ENCODE results near the gene VAMP5.
"Not testable (repeated sequence)": the region's sequence is repeated elsewhere in the genome, so short reads cannot be mapped to it uniquely, and the experiment has no call there.

The VAMP5 gene

DNA sequence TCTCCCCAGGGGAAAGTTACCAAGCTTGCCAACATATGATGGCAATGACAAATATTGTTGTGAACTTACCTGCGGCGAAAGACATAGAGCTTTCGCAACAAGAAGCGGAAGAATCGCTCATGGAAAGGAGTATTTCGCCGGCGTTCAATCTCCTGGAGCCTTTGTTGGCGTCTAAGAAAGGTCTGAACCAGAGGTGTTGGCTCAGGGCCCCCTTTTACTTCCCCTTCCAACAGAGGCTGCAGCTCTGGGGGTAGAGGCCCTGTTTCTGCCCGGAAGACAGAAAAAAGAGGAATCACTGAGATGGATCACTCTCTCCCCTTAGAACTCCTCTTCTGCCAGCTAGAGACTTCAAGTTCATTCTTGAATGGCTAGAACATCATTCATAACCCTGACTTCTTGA is 33.7 kb upstream of the VAMP5 start:
- DNase-seq (ENCODE audit: low spot score): peak; percentile 64

GRCh38 chr2:85551698-85552678 is 32.2 kb upstream of the VAMP5 start:
- peak; percentile 90 for DNase-seq (ENCODE audit: low spot score)

GRCh38 chr2:85553184-85553583 is 31.0 kb upstream of the VAMP5 start:
- no peak for DNase-seq (ENCODE audit: low spot score)

DNA sequence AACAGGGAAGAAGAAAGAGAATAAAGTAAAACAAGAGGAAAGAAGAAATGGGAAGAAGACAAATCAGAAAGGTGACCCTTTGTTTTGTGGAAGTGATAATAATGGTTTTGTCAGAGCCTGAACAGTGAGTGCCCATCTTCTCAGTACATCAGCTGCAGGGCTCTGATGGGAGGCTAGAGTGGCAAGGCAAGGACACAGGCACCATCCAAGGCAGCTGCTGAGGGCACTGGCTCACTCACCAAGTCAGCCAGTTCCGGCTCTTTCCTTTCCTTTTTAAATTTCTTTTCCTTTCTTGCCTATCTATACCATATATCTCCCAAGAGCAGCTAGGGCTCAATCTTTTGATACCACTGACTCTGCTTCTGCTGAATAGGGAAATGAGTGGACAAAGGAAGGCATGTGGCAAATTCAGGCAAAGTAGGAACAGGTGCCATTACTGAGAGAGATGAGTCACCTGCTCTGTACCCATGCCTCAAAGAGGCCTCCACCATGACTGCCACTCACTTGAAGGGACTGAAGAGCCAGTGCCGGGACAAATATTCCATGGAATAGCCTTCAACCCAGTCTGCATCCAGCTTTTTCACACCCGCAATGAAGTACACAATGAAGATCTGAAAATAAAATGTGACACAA is 29.1 kb upstream of the VAMP5 start:
- DNase-seq (ENCODE audit: low spot score): no peak

- DNase-seq (ENCODE audit: low spot score): no peak
Measured at GRCh38 chr2:85557130-85557529, 27.1 kb upstream of the VAMP5 start.

DNA sequence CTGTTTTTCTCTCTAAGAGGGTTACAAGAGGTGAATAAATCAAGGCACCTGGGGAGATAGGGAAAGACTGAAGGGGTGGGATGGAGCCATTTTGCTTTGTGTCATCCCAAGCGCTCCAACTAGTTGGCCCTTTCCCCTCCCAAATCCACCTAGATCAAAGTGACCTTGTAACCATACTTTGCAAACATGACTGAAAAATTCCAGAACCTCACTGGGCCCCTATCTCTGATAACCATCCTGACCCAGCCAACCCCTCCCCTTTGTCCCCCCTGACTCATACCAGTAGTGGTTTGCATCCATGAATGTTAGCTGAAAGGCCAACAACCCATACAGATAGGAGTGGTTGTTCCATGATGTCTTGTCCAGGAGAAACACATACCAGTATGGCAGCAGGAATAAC is 26.1 kb upstream of the VAMP5 start:
- no peak for DNase-seq (ENCODE audit: low spot score)

DNA sequence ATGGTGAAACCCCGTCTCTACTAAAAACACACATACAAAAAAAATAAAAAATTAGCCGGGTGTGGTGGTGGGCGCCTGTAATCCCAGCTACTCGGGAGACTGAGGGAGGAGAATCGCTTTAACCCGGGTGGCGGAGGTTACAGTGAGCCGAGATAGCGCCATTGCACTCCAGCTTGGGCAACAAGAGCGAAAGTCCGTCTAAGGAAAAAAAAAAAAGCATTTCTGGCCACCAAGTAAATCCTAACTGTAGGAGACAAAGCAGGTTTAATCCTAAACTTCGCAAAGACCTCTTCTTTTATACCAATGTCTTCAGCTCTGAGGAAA is 23.9 kb upstream of the VAMP5 start:
- not testable (repeated sequence) for DNase-seq (ENCODE audit: low spot score)

GRCh38 chr2:85560812-85561279 is 23.4 kb upstream of the VAMP5 start:
- no peak for DNase-seq (ENCODE audit: low spot score)

DNA sequence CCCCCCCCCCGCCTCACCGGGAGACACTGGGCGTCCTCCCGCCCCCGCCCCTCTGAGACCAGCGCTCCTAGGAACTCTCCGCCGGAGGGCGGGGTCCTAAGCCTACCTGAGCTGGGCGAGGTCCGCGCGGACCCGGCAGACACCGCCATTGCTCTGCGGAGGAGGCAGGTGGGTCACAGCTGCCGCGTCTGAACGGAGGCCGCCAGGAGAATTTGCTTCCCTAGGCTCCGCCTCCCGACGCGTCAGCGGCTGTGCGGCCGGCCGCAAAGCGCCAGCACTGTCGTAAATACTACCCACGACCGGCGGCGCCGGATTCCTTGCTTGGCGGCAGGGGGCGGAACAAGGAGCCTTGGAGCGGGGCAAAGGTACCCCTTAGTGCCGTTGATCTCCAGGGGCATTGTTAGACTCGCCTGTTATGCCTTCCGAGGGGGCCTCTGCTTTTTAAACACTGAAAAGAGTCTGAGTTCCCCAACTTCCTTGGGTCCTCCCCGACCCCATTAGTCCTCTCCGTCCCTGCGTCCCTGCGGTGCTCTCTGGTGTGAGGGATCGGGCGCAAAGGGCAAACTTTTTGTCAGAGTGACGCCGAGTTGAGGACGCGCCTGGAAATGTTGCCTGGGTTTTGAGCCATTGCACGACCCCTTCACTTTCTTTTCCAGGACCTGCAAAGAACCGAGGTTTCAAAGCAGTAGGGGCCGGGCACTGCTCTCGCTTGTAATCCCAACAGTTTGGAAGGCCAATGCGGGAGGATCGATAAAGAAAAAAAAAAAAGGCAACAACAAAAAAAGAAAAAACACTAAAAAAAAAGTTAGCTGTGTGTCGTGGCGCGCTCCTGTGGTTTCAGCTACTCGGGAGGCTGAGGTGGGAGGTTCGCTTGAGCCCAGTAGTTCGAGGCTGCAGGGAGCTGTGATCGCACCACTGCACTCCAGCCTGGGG is 22.7 kb upstream of the VAMP5 start, which contains the start of gene GGCX:
GGCX (minus strand) TSS at position 214 of the 933 bp plus-strand sequence; CDS start at position 149, 65 bp downstream.
- DNase-seq (ENCODE audit: low spot score): peak; percentile 92

DNA sequence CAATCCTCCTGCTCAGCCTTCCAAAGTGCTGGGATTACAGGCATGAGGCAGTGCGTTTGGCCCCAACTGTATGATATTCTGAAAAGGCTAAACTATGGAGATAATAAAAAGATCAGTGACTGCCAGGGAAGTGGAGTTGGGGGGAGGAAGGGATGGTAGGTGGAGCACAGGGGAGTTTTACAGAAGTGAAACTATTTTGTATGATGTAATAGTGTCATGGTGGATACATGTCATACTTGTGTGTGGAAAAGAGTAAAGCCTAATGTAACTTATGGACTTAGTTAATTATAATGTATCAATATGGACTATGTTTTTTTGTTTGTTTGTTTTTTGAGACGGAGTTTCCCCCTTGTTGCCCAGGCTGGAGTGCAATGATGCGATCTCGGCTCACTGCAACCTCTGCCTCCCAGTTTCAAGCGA is 20.1 kb upstream of the VAMP5 start:
- DNase-seq (ENCODE audit: low spot score): peak; percentile 48

- no peak for DNase-seq (ENCODE audit: low spot score)
Measured at GRCh38 chr2:85566265-85566664, 18.0 kb upstream of the VAMP5 start.

- no peak for DNase-seq (ENCODE audit: low spot score)
Measured at GRCh38 chr2:85575739-85576138, 8.5 kb upstream of the VAMP5 start.

GRCh38 chr2:85577063-85577385 is 7.2 kb upstream of the VAMP5 start:
- no peak for DNase-seq (ENCODE audit: low spot score)

DNA sequence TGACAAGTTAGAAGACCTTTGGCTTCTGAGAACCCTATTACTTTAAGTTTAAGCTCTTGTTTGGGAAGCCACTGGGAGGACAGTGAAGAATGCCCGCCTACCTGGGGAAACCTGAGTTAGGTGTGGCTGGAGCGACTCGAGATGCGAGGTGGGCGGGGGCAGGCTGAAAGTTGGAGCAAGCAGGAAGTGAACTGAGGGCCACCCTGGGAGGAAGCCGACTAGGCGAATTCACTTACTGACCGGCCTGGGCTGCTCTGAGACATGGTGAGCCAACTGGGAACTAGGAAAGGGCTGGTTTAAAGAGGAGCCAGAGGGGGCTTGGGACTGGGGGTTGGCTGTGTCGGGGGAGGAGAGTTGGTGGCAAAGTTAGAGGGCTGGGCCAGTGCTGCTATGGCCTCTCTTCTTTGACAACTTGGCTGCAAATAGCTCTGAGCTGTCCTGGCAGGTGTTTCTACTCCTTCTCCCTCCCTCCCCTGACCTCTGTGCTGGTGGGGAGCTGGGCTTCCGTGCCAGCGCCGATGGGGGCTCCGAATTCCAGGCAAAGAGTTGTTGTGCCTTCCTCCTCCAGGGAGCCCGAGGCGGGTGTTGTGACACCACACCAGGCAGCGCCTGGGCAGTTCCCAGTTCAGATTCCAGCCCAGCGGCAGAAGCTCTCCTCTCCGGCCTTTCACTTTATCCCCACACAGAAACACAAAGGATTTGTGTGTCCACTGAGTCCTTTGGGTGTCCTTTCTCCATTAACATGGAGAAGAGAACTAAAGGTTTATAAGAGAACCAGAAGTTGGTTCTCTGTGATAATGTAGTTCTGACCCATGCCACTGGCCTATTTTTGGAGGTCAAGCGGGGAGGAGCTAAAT is 6.6 kb upstream of the VAMP5 start, which contains the start of gene VAMP8:
VAMP8 (plus strand) TSS at position 201 of the 857 bp plus-strand sequence; CDS start at position 262, 61 bp downstream.
- DNase-seq (ENCODE audit: low spot score): no peak

- DNase-seq (ENCODE audit: low spot score): no peak
Measured at GRCh38 chr2:85578243-85579180, 5.7 kb upstream of the VAMP5 start.

- DNase-seq (ENCODE audit: low spot score): no peak
Measured at GRCh38 chr2:85579266-85579935, 4.8 kb upstream of the VAMP5 start.

- no peak for DNase-seq (ENCODE audit: low spot score)
Measured at GRCh38 chr2:85580206-85580605, 4.0 kb upstream of the VAMP5 start.

- peak; percentile 83 for DNase-seq (ENCODE audit: low spot score)
Measured at GRCh38 chr2:85582492-85582891, 1.7 kb upstream of the VAMP5 start.

- DNase-seq (ENCODE audit: low spot score): no peak
Measured at GRCh38 chr2:85583667-85584353, 421 bp upstream of the VAMP5 start.
